K562 (cell line): ENCODE data around the gene ZPBP. TPM values are rescaled to one million over a fixed set of nuclear protein-coding genes. Genes with fewer than 3 reads are reported as not detected.

Source experiments
- ATAC-seq: fragments of 200-7000 bp; cut with Tn5 transposase; 3 replicates; pipeline ENCODE4 v1.9.1; 2020; ENCODE audit warnings: moderate library complexity
- BruUV-seq: library from RNA; stranded (reverse); fragments of 400-500 nt; replicated peaks from 2 replicates; lab custom pipeline; 2021; lab: Mats Ljungman, UMichigan
- CTCF ChIA-PET: fragments of 300-600 bp; formaldehyde crosslinking; extraction: SDS; loops from one replicate; lab custom pipeline; 2021; ENCODE audit warnings: low intra/inter-chr PET ratio; lab: Yijun Ruan, JAX
- POLR2A ChIA-PET: fragments of 300-600, 350-650 bp; sonication (Branson Sonifier 250); formaldehyde crosslinking; extraction: SDS; loops from one replicate; lab custom pipeline; 2021; ENCODE audit warnings: antibody characterized with exemption, inconsistent platforms; lab: Yijun Ruan, JAX
- DNase-seq, 4 experiments: peaks; one replicate each; pipeline versions ENCODE4 v3.0.0 to v3.0.0-alpha.2; 2011 to 2018; ENCODE audit warnings: low spot score in 3 of 4, mixed read lengths in 3 of 4; ENCODE audit errors: extremely low read depth in 1 of 4
- FAIRE-seq: peaks from 2 replicates; lab custom pipeline; 2011; peaks lifted over from hg19 to GRCh38; lab: Jason Lieb, UNC
- H2AFZ ChIP-seq: 2 replicates; pipeline ENCODE4 v1.6.0; 2011; ENCODE audit warnings: low read depth, low read length, control low read depth, inconsistent platforms
- H3K27ac ChIP-seq: fragments of 200-600 bp; 3 replicates; pipeline ENCODE4 v1.8.0; 2011; ENCODE audit warnings: low read depth, mild to moderate bottlenecking, control low read depth, inconsistent platforms, low read length, moderate library complexity, mixed read lengths; ENCODE audit errors: extremely low read depth
- H3K27me3 ChIP-seq, 2 experiments: fragments of 300-600 bp in 1 of 2; 2 replicates in 1 of 2; 3 replicates in 1 of 2; pipeline versions ENCODE4 v1.6.0 to v1.8.0; 2011; ENCODE audit warnings: inconsistent platforms in 2 of 2, low read length in 2 of 2, mild to moderate bottlenecking in 1 of 2, mixed read lengths in 1 of 2, moderate library complexity in 1 of 2; ENCODE audit not compliant: control insufficient read depth in 2 of 2, insufficient read depth in 2 of 2
- H3K36me3 ChIP-seq: fragments of 300-600 bp; 3 replicates; pipeline ENCODE4 v1.8.0; 2011; ENCODE audit warnings: mild to moderate bottlenecking, low read length, inconsistent platforms; ENCODE audit not compliant: control insufficient read depth, insufficient read depth
- H3K4me1 ChIP-seq, 2 experiments: fragments of 200-600 bp in 1 of 2; replicated peaks in 1 of 2; 2 replicates in 1 of 2; 3 replicates in 1 of 2; pipeline versions ENCODE4 v1.5.1 to v1.8.0; 2011; ENCODE audit warnings: inconsistent platforms in 2 of 2, low read length in 2 of 2, mild to moderate bottlenecking in 1 of 2, mixed read lengths in 1 of 2, moderate library complexity in 1 of 2; ENCODE audit not compliant: control insufficient read depth in 2 of 2, insufficient read depth in 2 of 2
- H3K4me2 ChIP-seq: 2 replicates; pipeline ENCODE4 v1.6.1; 2011; ENCODE audit warnings: low read length, control low read depth, inconsistent platforms, mixed read lengths; ENCODE audit not compliant: insufficient read depth
- H3K4me3 ChIP-seq: fragments of 200-600 bp; sonication (generic), shearing (Covaris generic); 2 replicates; pipeline ENCODE4 v1.5.1; 2016; ENCODE audit warnings: control low read depth, inconsistent platforms
- H3K79me2 ChIP-seq: fragments of 200-600 bp; 3 replicates; pipeline ENCODE4 v1.8.0; 2011; ENCODE audit warnings: low read length, inconsistent platforms; ENCODE audit not compliant: control insufficient read depth, insufficient read depth
- H3K9ac ChIP-seq, 2 experiments: 2 replicates each; pipeline versions ENCODE4 v1.6.0 to v1.6.1; 2011; ENCODE audit warnings: low read depth in 2 of 2, low read length in 2 of 2, control low read depth in 1 of 2, inconsistent platforms in 1 of 2, mild to moderate bottlenecking in 1 of 2, mixed read lengths in 1 of 2; ENCODE audit not compliant: insufficient read depth in 1 of 2
- H3K9me1 ChIP-seq: one replicate; pipeline ENCODE4 v1.6.0; 2011; ENCODE audit warnings: inconsistent platforms, mild to moderate bottlenecking, low read length, moderate library complexity; ENCODE audit not compliant: control insufficient read depth, insufficient read depth
- H3K9me3 ChIP-seq: replicated peaks from 2 replicates; pipeline ENCODE4 v1.5.1; 2011; ENCODE audit warnings: low read depth, low read length, inconsistent platforms; ENCODE audit not compliant: control insufficient read depth, insufficient read depth
- H4K20me1 ChIP-seq: replicated peaks from 2 replicates; pipeline ENCODE4 v1.6.1; 2011; ENCODE audit warnings: low read length, inconsistent platforms, mixed read lengths; ENCODE audit not compliant: control insufficient read depth, insufficient read depth
- CBX5 ChIP-seq: IDR thresholded peaks from 2 replicates; pipeline ENCODE4 v1.6.1; 2014; ENCODE audit warnings: low read depth, borderline replicate concordance
- HIVEP1 ChIP-seq: fragments of 250-450 bp; sonication (Bioruptor Pico); IDR thresholded peaks from 2 replicates; pipeline ENCODE4 v1.4.0; 2020; ENCODE audit warnings: mild to moderate bottlenecking
- MCM3 ChIP-seq: fragments of 450-650 bp; IDR thresholded peaks from 2 replicates; pipeline ENCODE4 v1.6.1; 2016
- POLR2A ChIP-seq: fragments of 450-650 bp; conservative IDR thresholded peaks from 2 replicates; pipeline ENCODE4 v1.6.1; 2016
- RFX7 ChIP-seq: fragments of 250-450 bp; sonication (Bioruptor Pico); IDR thresholded peaks from 2 replicates; pipeline ENCODE4 v1.5.1; 2021; ENCODE audit warnings: mild to moderate bottlenecking
- WGBS: fragments of 100-300 bp; shearing (Covaris generic); methylation state at CpG from one replicate; pipeline ENCODE4 v1.1.6; 2016; ENCODE audit warnings: low coverage, mixed read lengths; ENCODE audit not compliant: insufficient coverage; ENCODE audit errors: missing lambda C conversion rate; 5-methylcytosine and 5-hydroxymethylcytosine counted together
- in situ Hi-C: fragments of 300-500 bp; cut with MboI; formaldehyde crosslinking; loops from 4 replicates; pipeline ENCODE4 v1.15.0; 2018; ENCODE audit warnings: inconsistent platforms, mixed read lengths
- intact Hi-C: fragments of 100-400 bp; cut with micrococcal nuclease; formaldehyde crosslinking; loops from 2 replicates; pipeline ENCODE4 v1.14.2; 2022
- polyA plus RNA-seq, 8 experiments: library from polyadenylated mRNA; depleted of rRNA in 4 of 8; stranded (reverse) in 5 of 8; unstranded in 3 of 8; fragments of >200 nt; fragmentation: Nextera tagmentation in 2 of 8; fragmentation: Illumina TruSeq in 1 of 8; extraction: Ambion mirVana in 2 of 8; extraction: Trizol in 1 of 8; gene quantifications; 2 replicates each; pipeline versions ENCODE4 v1.2.1 to v1.2.3, GENCODE V29; 2011 to 2014; ENCODE audit warnings: inconsistent platforms in 1 of 8, missing spikeins in 1 of 8
- total RNA-seq, 7 experiments: library from RNA; depleted of rRNA in 6 of 7; stranded (reverse); fragments of >200 nt in 6 of 7; fragmentation: Illumina TruSeq in 2 of 7; extraction: Trizol in 2 of 7; gene quantifications; 2 replicates each; pipeline versions ENCODE4 v1.2.1 to v1.2.3, GENCODE V29; 2011 to 2021; ENCODE audit warnings: low replicate concordance in 1 of 7
- TF ChIP-seq, protein P1 (sequence below), 2 experiments: fragments of 450-650 bp in 1 of 2; IDR thresholded peaks; 2 replicates each; pipeline ENCODE4 v1.6.1; 2011 to 2017; ENCODE audit warnings: low read depth in 2 of 2, antibody characterized with exemption in 1 of 2, borderline replicate concordance in 1 of 2, low read length in 1 of 2, mild to moderate bottlenecking in 1 of 2, mixed read lengths in 1 of 2; ENCODE audit not compliant: control insufficient read depth in 1 of 2

Gene ZPBP
- total and polyA plus RNA-seq, 9 of the 15 experiments (the other 6 are each of a cell fraction or from before 2014, with no cell fraction given), result not detected

DNA sequence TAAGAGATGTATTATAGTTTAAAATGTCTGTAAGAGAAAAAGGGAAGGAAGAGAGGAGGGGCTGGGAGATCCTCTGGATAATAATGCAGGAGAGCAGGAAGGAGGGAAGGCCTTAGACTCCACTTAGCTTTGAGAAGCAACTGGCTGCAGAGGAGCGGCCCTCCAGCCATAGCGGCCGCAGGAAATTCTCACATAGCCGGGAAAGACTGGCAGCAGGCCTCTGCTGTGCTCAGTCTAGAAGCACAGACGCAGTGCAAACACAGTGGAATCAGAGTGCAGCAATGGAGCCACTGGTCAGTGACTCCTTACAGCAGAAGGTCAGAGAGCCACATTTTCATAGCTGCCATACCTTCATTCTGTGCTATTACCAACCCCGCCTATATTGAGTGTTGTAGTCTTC, 166.3 kb downstream of the ZPBP start (continued):
- TF ChIP-seq, protein P1, sequence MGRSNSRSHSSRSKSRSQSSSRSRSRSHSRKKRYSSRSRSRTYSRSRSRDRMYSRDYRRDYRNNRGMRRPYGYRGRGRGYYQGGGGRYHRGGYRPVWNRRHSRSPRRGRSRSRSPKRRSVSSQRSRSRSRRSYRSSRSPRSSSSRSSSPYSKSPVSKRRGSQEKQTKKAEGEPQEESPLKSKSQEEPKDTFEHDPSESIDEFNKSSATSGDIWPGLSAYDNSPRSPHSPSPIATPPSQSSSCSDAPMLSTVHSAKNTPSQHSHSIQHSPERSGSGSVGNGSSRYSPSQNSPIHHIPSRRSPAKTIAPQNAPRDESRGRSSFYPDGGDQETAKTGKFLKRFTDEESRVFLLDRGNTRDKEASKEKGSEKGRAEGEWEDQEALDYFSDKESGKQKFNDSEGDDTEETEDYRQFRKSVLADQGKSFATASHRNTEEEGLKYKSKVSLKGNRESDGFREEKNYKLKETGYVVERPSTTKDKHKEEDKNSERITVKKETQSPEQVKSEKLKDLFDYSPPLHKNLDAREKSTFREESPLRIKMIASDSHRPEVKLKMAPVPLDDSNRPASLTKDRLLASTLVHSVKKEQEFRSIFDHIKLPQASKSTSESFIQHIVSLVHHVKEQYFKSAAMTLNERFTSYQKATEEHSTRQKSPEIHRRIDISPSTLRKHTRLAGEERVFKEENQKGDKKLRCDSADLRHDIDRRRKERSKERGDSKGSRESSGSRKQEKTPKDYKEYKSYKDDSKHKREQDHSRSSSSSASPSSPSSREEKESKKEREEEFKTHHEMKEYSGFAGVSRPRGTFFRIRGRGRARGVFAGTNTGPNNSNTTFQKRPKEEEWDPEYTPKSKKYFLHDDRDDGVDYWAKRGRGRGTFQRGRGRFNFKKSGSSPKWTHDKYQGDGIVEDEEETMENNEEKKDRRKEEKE (IDR thresholded peaks at IDR 0.05; ENCODE audit: borderline replicate concordance in 1 of 2, control insufficient read depth in 1 of 2, low read depth in 2 of 2, low read length in 1 of 2), result no peak
- TF ChIP-seq POLR2A, result no peak
- no peak for TF ChIP-seq HIVEP1 (CRISPR knock-in tag)
- TF ChIP-seq RFX7 (CRISPR knock-in tag), result no peak
- TF ChIP-seq MCM3, result no peak

- in situ Hi-C loops, result no loop called here
- TF ChIP-seq CBX5, result no peak
- TF ChIP-seq, all 486 proteins: peak for 0
- ChIA-PET CTCF (no interaction called here), POLR2A (no interaction called here)
- H3K4me2 ChIP-seq, result no peak overlapping the region
- no TSS peak for BruUV-seq
- no peaks in the 10 kb centered on the region for H3K9me3 ChIP-seq
- no peaks in the 10 kb centered on the region for H3K4me1 ChIP-seq
- no peaks in the 10 kb centered on the region for H4K20me1 ChIP-seq
- H3K36me3 ChIP-seq, result no peaks in the 10 kb centered on the region
- no peaks in the 10 kb centered on the region for H3K79me2 ChIP-seq
- no peaks in the 10 kb centered on the region for H3K9me1 ChIP-seq
- FAIRE-seq (no peak), ATAC-seq (no peak), DNase-seq (no peak)
- H2AFZ ChIP-seq, result no peak overlapping the region
- H3K9ac ChIP-seq, result no peak overlapping the region
- intact Hi-C loops, result no loop called here
- no peaks in the 10 kb centered on the region for H3K27me3 ChIP-seq
- no peak overlapping the region for H3K27ac ChIP-seq
- no peak overlapping the region for H3K4me3 ChIP-seq
- 1% methylated on average over 8 of the region's 8 CpGs for WGBS
Measured at GRCh38 chr7:49911909-49912308, 181.1 kb downstream of the ZPBP start.
